Activated T-helper 1 cell treated with anti-CD3 and anti-CD28 coated beads, Interleukin-2, amount 50 U/mL, for 16 hours (primary cell): Measurements from ENCODE around the gene YIPF6.
"Not testable (repeated sequence)": the region's sequence is repeated elsewhere in the genome, so short reads cannot be mapped to it uniquely, and the experiment has no call there.

Experiments used
- DNase-seq, 2 donors: peaks; one replicate each; pipeline ENCODE4 v3.0.0-alpha.2; 2020; ENCODE audit warnings: low read depth in 1 of 2, low spot score in 1 of 2

The YIPF6 gene

DNA sequence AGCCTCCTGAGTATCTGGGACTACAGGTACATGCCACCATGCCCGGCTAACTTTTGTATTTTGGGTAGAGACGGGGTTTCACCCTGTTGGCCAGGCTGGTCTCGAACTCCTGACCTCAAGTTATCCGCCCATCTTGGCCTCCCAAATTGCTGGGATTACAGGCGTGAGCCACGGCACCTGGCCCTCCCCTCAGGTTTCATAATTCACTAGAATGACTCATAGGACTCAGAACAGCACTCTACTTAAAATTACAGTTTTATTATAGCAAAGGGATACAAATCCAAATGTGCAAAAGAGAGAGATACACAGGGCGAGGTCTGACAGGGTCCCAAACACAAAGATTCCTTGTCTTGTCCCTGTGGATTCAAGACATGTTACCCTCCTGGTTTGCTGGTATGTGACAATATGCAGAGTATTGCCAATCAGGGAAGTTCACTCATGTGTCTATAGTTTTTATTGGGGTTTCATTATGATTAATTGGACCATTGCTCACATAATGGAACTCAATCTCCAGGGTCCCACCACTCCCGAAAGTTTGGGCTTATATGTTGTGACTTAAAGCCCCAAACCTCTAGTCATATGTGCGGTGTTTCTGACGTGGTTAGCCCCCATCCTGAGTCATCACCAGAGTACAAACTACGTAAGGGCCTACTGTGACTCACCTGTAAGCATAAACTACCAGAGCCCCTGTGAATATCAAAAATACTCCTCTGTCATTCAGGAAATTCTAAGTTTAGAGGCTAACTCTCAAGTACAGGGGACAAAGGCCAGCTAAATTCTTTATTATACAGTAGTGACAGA lies 5.2 kb downstream of the YIPF6 start:
- peak in 1 of 2 donors; percentile 32 for DNase-seq

- no peak for DNase-seq
These were observed 7.8 kb downstream of the YIPF6 start for GRCh38 chrX:68506649-68507048.

GRCh38 chrX:68508799-68509198 lies 9.9 kb downstream of the YIPF6 start:
- no peak for DNase-seq

DNA sequence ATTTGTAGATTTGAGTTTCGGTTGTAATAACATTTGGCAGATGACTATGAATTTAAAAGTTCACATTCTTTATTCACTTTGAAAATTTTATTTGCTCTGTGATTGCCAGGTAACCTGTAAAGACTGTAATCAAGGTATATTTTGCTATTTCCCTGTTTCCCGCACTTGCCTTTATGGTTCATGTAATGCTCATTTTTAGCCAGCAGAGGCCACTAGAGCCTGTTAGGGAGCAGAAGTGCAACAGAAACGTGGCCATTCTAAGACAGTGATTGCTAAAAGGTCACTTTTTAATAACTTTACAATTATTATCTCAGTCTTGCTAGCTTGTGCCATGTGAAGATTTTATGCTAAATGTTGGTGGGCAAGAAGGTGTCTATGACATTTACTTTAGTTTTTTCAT lies 12.4 kb downstream of the YIPF6 start:
- no peak for DNase-seq

DNA sequence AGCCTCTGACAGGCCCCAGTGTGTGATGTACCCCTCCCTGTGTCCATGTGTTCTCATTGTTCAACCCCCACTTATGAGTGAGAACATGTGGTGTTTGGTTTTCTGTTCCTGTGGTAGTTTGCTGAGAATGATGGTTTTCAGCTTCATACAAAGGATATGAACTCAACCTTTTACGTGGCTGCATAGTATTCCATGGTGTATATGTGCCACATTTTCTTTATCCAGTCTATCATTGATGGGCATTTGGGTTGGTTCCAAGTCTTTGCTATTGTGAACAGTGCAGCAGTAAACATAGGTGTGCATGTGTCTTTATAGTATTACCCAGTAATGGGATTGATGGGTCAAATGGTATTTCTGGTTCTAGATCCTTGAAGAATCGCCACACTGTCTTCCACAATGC lies 25.8 kb downstream of the YIPF6 start:
- DNase-seq: not testable (repeated sequence)

DNA sequence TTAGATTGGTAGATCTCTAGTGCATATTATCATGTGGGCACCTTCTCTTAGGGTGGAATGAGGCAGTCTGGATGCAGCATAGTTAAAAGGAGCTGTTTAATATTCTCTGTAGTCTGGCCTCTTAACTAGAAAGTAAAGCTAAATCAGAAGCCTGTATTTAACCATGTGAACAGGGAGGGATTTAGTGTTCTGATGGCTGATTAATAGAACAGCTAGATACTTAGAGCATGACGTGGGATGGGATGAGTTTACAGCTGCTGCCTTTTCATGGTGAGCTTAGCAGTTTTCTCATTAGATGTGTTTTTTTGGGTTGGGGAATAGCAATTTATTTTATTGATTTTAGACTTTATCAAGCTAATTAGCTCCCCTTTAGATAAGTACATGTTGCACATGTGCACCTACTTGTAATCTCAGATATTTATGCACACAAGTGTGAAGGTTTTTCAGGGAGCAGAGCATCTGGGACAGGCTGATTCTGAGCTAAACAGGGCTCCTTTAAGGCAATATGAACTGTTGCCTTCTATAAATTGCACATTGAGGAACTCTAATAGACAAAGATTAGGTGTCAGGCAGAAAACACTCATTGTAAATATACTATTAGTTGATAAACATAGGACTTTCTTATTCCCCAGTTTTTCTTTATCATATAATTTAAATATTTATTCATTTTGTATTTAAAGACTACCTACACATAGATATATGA lies 34.1 kb downstream of the YIPF6 start:
- DNase-seq: no peak

DNA sequence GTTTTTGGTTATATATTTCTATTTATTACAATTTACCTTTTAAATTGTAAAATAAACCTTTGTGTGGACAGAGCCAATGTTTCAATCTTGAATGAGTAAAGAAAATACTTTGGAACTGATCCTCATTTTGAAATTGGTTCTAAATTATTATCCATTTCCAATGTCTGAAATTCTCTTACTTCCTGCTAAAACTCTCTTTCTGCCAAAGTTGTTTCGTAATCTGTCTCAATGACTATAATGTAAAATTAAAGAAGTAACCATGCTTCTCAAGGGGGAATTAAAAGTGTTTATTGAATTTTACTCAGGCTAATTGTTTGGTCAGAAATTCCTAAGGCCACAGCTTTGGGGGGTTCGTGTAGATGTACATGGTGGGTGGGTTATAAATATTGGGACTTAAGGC lies 34.8 kb downstream of the YIPF6 start:
- no peak for DNase-seq

- no peak for DNase-seq
These were observed 35.8 kb downstream of the YIPF6 start for GRCh38 chrX:68534691-68535090.

DNA sequence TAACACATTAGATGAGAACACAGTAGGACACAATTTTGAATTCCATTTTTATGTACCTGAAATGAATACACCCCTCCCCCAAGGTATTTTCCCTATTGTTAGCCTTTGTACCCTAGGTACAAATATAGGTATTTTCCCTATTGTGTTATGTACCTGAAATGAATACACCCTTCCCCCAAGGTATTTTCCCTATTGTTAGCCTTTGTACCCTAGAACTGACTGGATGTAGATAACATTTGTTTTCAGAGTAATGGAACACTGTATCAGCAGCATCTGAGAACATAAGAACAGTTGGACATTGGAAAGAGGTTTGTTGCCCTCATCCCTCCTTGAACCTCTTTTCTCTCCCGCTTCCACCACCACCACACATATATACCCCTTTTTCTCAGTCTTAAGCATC lies 37.6 kb downstream of the YIPF6 start:
- DNase-seq: no peak

GRCh38 chrX:68536884-68537283 lies 38.0 kb downstream of the YIPF6 start:
- no peak for DNase-seq

DNA sequence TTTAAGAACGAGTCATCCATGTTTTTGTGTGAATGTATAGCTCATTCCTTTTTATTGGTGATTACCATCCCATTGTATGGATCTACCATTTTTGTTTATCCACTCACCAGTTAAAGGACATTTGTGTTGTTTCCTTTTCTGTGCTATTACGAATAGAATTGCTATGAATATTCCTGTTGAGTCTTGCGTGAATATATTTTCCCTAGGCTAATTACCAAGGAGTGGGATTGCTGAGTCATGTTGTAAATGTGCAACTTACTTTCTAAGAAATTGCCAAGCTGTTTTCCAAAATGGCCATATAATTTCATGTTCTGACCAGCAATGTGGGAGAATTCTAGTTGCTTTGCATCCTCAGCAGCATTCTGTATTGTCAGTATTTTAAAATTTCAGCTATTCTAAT lies 51.3 kb downstream of the YIPF6 start:
- DNase-seq: no peak

- no peak for DNase-seq
These were observed 57.2 kb downstream of the YIPF6 start for GRCh38 chrX:68556036-68556435.

DNA sequence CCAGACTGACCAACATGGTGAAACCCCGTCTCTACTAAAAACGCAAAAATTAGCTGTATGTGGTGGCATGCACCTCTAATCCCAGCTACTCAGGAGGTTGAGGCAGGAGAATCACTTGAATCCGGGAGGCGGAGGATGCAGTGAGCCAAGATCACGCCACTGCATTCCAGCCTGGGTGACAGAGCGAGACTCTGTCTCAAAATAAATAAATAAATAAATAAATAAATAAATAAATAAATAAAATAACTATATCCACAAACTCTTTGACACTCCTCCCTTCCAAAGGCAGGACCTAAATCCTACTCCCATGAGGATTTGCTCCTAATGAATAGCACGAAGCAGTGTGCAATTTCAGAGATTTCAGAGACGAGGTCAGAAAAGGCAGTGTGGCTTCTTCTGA lies 58.3 kb downstream of the YIPF6 start:
- DNase-seq: not testable (repeated sequence)

DNA sequence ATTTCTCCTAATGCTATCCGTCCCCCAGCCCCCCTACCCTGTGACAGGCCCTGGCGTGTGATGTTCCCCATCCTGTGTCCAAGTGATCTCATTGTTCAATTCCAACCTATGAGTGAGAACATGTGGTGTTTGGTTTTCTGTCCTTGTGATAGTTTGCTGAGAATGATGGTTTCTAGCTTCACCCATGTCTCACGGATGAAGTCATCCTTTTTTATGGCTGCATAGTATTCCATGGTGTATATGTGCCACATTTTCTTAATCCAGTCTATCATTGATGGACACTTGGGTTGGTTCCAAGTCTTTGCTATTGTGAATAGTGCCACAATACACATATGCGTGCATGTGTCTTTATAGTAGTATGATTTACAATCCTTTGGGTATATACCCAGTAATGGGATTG lies 61.1 kb downstream of the YIPF6 start:
- not testable (repeated sequence) for DNase-seq

DNA sequence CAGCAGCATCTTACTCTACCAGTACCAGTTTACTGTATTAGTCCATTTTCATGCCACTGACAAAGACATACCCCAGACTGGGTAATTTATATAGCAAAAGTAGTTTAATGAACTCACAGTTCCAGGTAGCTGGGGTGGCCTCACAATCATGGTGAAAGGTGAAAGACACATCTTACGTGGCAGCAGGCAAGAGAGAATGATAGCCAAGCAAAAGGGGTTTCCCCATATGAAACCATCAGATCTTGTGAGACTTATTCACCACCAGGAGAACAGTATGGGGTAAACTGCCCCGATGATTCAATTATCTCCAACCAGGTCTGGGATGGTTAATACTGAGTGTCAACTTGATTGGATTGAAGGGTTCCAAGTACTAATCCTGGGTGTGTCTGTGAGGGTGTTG lies 69.3 kb downstream of the YIPF6 start:
- DNase-seq: no peak

- no peak for DNase-seq
These were observed 71.7 kb downstream of the YIPF6 start for GRCh38 chrX:68570598-68570997.

DNA sequence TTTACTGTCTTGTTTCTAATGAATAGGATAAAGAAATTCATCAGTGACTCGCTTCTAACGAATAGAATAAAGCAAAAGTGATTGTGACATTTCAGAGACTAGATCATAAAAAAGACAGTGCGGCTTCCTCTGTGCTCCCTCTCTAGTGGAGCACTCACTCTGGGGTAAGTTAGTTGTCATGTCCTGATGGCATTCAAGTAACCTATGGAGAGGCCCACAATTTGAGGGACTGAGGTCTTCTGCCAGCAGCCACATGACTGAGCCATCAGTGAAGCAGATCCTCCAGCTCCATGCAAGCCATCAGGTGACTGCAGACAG lies 72.4 kb downstream of the YIPF6 start:
- DNase-seq: no peak

DNA sequence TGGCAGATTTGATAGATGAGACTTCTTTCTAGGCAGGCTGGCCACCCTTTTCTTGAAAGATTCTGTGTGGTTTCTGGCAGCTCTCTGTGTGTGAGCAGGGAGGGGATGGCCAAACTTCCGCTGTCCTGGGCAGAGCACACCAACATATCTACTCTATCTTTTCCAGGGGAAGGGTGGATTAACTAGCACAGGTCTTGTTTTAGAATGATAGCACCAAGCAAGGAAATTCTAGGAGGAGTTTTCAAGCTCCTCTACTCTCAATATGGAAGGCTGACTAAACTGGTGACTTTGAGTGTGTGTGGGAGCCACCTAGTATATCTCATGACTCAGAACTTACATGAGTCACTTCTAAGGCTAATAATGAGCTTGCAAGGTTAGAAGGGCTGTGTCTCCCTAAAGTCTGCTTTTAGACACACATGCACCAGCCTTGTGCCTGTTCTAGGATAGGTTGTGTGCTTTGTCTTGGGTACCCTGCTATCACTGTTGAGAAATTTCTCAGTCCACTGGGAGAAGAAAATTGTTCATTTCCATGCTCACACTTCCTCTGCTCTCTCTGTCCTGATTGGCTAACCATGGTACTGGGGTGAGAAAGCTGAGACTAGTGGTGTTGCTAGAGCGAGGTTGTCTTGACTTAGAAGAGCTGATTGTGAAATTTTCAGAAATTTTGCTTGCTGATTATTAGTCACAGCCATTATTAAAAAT lies 72.9 kb downstream of the YIPF6 start:
- DNase-seq: no peak

GRCh38 chrX:68574240-68574639 lies 75.4 kb downstream of the YIPF6 start:
- no peak for DNase-seq

DNA sequence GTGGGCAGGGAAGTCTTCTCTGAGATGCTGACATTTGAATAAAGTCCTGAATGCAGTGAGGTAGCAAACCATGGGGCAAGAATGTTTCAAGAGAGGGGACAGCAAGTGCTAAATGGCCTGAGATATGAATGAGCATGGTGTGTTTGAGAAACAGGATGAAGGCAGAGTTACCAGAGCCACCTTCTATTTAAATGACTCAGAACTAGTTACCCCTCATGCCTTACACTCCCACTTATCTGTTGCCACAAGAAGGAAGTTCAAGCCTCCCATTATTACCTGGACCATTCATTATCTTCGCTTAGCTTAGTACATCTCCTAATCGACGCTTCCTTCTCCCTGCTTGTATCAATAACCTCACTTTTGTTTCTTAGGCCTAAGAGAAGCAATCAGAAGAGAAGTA lies 81.0 kb downstream of the YIPF6 start:
- no peak for DNase-seq

- DNase-seq: no peak
These were observed 85.4 kb downstream of the YIPF6 start for GRCh38 chrX:68584221-68584620.
